MM.1S (cell line): ENCODE measurements around the gene PAOX.

Experiments
- DNase-seq: peaks from one replicate; pipeline ENCODE4 v3.0.0-alpha.2; 2015
- H2AFZ ChIP-seq: fragments of 300-600 bp; sonication (generic); 2 replicates; pipeline ENCODE4 v1.6.0; 2016; ENCODE audit warnings: antibody characterized with exemption, low read length
- H3F3A ChIP-seq: fragments of 300-600 bp; sonication (generic); 2 replicates; pipeline ENCODE4 v1.6.1; 2016; ENCODE audit warnings: mild to moderate bottlenecking, antibody characterized with exemption, low read length, moderate library complexity, mixed read lengths; ENCODE audit not compliant: insufficient read depth
- H3K27ac ChIP-seq: fragments of 300-600 bp; sonication (generic); 2 replicates; pipeline ENCODE4 v1.5.1; 2016; ENCODE audit warnings: mild to moderate bottlenecking, low read length
- H3K27me3 ChIP-seq: fragments of 300-600 bp; sonication (generic); replicated peaks from 2 replicates; pipeline ENCODE4 v1.6.0; 2016; ENCODE audit warnings: low read length; ENCODE audit not compliant: insufficient read depth
- H3K36me3 ChIP-seq: fragments of 300-600 bp; sonication (generic); replicated peaks from 2 replicates; pipeline ENCODE4 v1.6.1; 2016; ENCODE audit warnings: mild to moderate bottlenecking, low read length, mixed read lengths; ENCODE audit not compliant: insufficient read depth
- H3K4me1 ChIP-seq: fragments of 300-600 bp; sonication (generic); 2 replicates; pipeline ENCODE4 v1.6.1; 2016; ENCODE audit warnings: low read length, mixed read lengths
- H3K4me2 ChIP-seq: fragments of 300-600 bp; sonication (generic); 2 replicates; pipeline ENCODE4 v1.6.0; 2016; ENCODE audit warnings: low read depth, low read length
- H3K4me3 ChIP-seq: fragments of 300-600 bp; sonication (generic); 2 replicates; pipeline ENCODE4 v1.5.1; 2016; ENCODE audit warnings: low read length, mixed read lengths
- H3K79me2 ChIP-seq: fragments of 300-600 bp; sonication (generic); 2 replicates; pipeline ENCODE4 v1.6.1; 2016; ENCODE audit warnings: mixed run types, low read length, mixed read lengths
- H3K9ac ChIP-seq: fragments of 300-600 bp; sonication (generic); 2 replicates; pipeline ENCODE4 v1.6.1; 2016; ENCODE audit warnings: low read length, mixed read lengths
- H3K9me2 ChIP-seq: fragments of 300-600 bp; sonication (generic); replicated peaks from 2 replicates; pipeline ENCODE4 v1.6.1; 2016; ENCODE audit warnings: mild to moderate bottlenecking, low read length, mixed read lengths; ENCODE audit not compliant: insufficient read depth
- H3K9me3 ChIP-seq: fragments of 300-600 bp; sonication (generic); replicated peaks from 2 replicates; pipeline ENCODE4 v1.6.1; 2016; ENCODE audit warnings: mild to moderate bottlenecking, low read length, mixed read lengths; ENCODE audit not compliant: insufficient read depth
- H4K20me1 ChIP-seq: fragments of 300-600 bp; sonication (generic); 2 replicates; pipeline ENCODE4 v1.6.1; 2016; ENCODE audit warnings: mild to moderate bottlenecking, low read length, moderate library complexity, mixed read lengths; ENCODE audit not compliant: insufficient read depth
- CTCF ChIP-seq: fragments of 300-600 bp; sonication (generic); IDR thresholded peaks from 2 replicates; pipeline ENCODE4 v1.5.1; 2016; ENCODE audit warnings: antibody characterized with exemption, low read length, mixed read lengths
- EZH2 ChIP-seq: fragments of 300-600 bp; sonication (generic); optimal IDR thresholded peaks from 2 replicates; pipeline ENCODE3; 2017; ENCODE audit warnings: low read depth, mild to moderate bottlenecking, antibody characterized with exemption, low read length, mixed read lengths
- EZH2phosphoT487 ChIP-seq: fragments of 300-600 bp; sonication (generic); IDR thresholded peaks from 2 replicates; pipeline ENCODE4 v1.6.1; 2018; ENCODE audit warnings: antibody characterized with exemption, low read length

The PAOX gene

DNA sequence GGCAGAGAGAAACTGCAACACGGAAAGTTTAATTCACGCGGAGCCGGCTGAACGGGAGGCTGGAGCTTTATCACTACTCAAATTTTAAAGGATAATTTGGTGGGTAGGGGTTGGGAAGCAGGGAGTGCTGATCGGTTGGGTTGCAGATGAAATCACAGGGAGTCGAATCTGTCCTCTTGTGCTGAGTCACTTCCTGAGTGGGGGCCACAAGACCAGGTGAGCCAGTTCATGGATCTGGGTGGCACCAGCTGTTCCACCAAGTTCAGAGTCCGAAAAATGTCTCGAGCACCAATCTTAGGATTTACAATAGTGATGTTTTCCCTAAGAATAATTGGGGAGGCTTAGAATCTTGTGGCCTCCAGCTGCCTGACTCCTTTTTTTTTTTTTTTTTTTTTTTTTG lies 35.5 kb upstream of the PAOX start:
- Histone ChIP-seq H3K9ac (no peak overlapping the region), H3K4me3 (no peak overlapping the region), H3K4me2 (no peak overlapping the region), H3K79me2 (no peaks in the 10 kb centered on the region), H3K27ac (no peak overlapping the region), H3F3A (no peaks in the 10 kb centered on the region), H3K36me3 (no peaks in the 10 kb centered on the region), H3K9me2 (no peaks in the 10 kb centered on the region), H4K20me1 (no peaks in the 10 kb centered on the region), H3K27me3 (peaks cover 61% of the 10 kb centered on the region), H2AFZ (no peak overlapping the region), H3K9me3 (no peaks in the 10 kb centered on the region), H3K4me1 (no peaks in the 10 kb centered on the region)
- DNase-seq = no peak
- no peak for TF ChIP-seq EZH2
- TF ChIP-seq EZH2phosphoT487 = no peak
- TF ChIP-seq CTCF = no peak

GRCh38 chr10:133344236-133344635 lies 34.8 kb upstream of the PAOX start:
- Histone ChIP-seq H4K20me1 (no peaks in the 10 kb centered on the region), H3K4me2 (no peak overlapping the region), H3K4me1 (no peaks in the 10 kb centered on the region), H3K27me3 (peaks cover 61% of the 10 kb centered on the region), H3K9ac (no peak overlapping the region), H3K9me3 (no peaks in the 10 kb centered on the region), H3K27ac (no peak overlapping the region), H3K79me2 (no peaks in the 10 kb centered on the region), H3K4me3 (no peak overlapping the region), H2AFZ (no peak overlapping the region), H3F3A (no peaks in the 10 kb centered on the region), H3K36me3 (no peaks in the 10 kb centered on the region), H3K9me2 (no peaks in the 10 kb centered on the region)
- TF ChIP-seq EZH2 (no peak), EZH2phosphoT487 (no peak), CTCF (no peak)
- no peak for DNase-seq

DNA sequence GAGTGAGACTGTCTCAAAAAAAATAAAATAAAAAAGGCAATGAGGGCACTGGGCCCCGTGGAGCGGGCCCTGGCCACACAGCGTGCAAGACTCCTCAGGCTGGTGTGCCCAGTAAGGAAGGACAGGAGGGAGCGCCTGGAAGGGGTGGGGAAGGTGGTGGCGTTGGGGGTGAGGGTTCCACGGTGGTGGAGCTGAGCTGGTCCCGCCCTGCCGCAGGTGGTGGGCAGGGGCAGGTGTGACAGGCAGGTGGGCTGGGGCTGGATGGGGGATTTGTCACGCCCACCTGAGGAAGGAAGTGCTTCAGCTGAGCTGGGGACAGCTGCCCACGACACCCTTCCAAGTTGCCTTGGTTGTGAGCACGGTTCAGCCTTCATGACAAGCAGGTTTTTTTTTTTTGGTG lies 32.6 kb upstream of the PAOX start:
- Histone ChIP-seq H3K27ac (no peak overlapping the region), H3K79me2 (no peaks in the 10 kb centered on the region), H2AFZ (no peak overlapping the region), H3K27me3 (peaks cover 49% of the 10 kb centered on the region), H3K9ac (no peak overlapping the region), H4K20me1 (no peaks in the 10 kb centered on the region), H3K4me1 (no peaks in the 10 kb centered on the region), H3K4me3 (no peak overlapping the region), H3K9me3 (no peaks in the 10 kb centered on the region), H3K36me3 (no peaks in the 10 kb centered on the region), H3F3A (no peaks in the 10 kb centered on the region), H3K9me2 (no peaks in the 10 kb centered on the region), H3K4me2 (no peak overlapping the region)
- no peak for TF ChIP-seq CTCF
- TF ChIP-seq EZH2phosphoT487 = no peak
- no peak for TF ChIP-seq EZH2
- DNase-seq = no peak
